Neural cell (in vitro differentiated cells): Measurements from ENCODE around the gene SETD4. TPM values are rescaled to one million over a fixed set of nuclear protein-coding genes. Genes with fewer than 3 reads are reported as not detected.

ENCODE experiments used
- H2AFZ ChIP-seq: fragments of 200-600, 300-800 bp; sonication (generic), shearing (Covaris generic); 2 replicates; pipeline ENCODE4 v1.6.0; 2014; ENCODE audit warnings: low read depth, mild to moderate bottlenecking, antibody characterized with exemption, low read length, moderate library complexity
- H3F3A ChIP-seq: fragments of 200-600 bp; shearing (Covaris generic); 2 replicates; pipeline ENCODE4 v1.6.1; 2016; ENCODE audit warnings: mild to moderate bottlenecking, moderate library complexity, mixed read lengths, antibody characterized with exemption, low read length; ENCODE audit not compliant: insufficient read depth, poor library complexity, severe bottlenecking
- H3K27ac ChIP-seq: fragments of 200-600, 300-800 bp; sonication (generic), shearing (Covaris generic); 2 replicates; pipeline ENCODE4 v1.5.1; 2014; ENCODE audit warnings: mild to moderate bottlenecking, low read length, moderate library complexity
- H3K27me3 ChIP-seq: fragments of 300-800, 200-600 bp; sonication (generic), shearing (Covaris generic); 2 replicates; pipeline ENCODE4 v1.6.0; 2014; ENCODE audit warnings: mild to moderate bottlenecking, low read depth, low read length, moderate library complexity; ENCODE audit not compliant: insufficient read depth
- H3K36me3 ChIP-seq: fragments of 300-800, 200-600 bp; sonication (generic), shearing (Covaris generic); 2 replicates; pipeline ENCODE4 v1.5.1; 2014; ENCODE audit warnings: mild to moderate bottlenecking, antibody characterized with exemption, low read length, moderate library complexity; ENCODE audit not compliant: insufficient read depth
- H3K4me2 ChIP-seq: fragments of 300-800, 200-600 bp; sonication (generic), shearing (Covaris generic); 2 replicates; pipeline ENCODE4 v1.6.0; 2014; ENCODE audit warnings: mild to moderate bottlenecking, low read length
- H3K4me3 ChIP-seq: fragments of 300-800, 200-600 bp; sonication (generic), shearing (Covaris generic); 2 replicates; pipeline ENCODE4 v1.5.1; 2014; ENCODE audit warnings: mild to moderate bottlenecking, low read length, moderate library complexity
- H3K79me2 ChIP-seq: fragments of 200-600 bp; shearing (Covaris generic); replicated peaks from 2 replicates; pipeline ENCODE4 v1.6.0; 2014; ENCODE audit warnings: mild to moderate bottlenecking, low read length, moderate library complexity; ENCODE audit not compliant: insufficient read depth
- H3K9ac ChIP-seq: fragments of 300-800, 200-600 bp; sonication (generic), shearing (Covaris generic); 2 replicates; pipeline ENCODE4 v1.6.1; 2016; ENCODE audit warnings: mild to moderate bottlenecking, low read length, mixed read lengths
- H3K9me2 ChIP-seq: fragments of 200-600 bp; shearing (Covaris generic); 2 replicates; pipeline ENCODE4 v1.6.1; 2016; ENCODE audit warnings: mild to moderate bottlenecking, low read length, mixed read lengths; ENCODE audit not compliant: insufficient read depth
- H3K9me3 ChIP-seq: fragments of 200-600, 300-800 bp; sonication (generic), shearing (Covaris generic); 2 replicates; pipeline ENCODE4 v1.6.1; 2016; ENCODE audit warnings: mild to moderate bottlenecking, mixed run types, low read length, moderate library complexity, mixed read lengths
- H4K20me1 ChIP-seq: fragments of 200-600 bp; shearing (Covaris generic); 2 replicates; pipeline ENCODE4 v1.6.1; 2016; ENCODE audit warnings: mild to moderate bottlenecking, mixed run types; ENCODE audit not compliant: insufficient read depth
- EP300 ChIP-seq: fragments of 450-650 bp; conservative IDR thresholded peaks from 2 replicates; pipeline ENCODE4 v1.6.1; 2014; ENCODE audit warnings: antibody characterized with exemption, mild to moderate bottlenecking, moderate library complexity; ENCODE audit not compliant: poor library complexity, severe bottlenecking
- EZH2 ChIP-seq: fragments of 200-600, 300-800 bp; shearing (Covaris generic), sonication (generic); IDR thresholded peaks from 2 replicates; pipeline ENCODE4 v1.6.1; 2014; ENCODE audit warnings: antibody characterized with exemption, low read length, borderline replicate concordance, mild to moderate bottlenecking; ENCODE audit not compliant: insufficient read depth, poor library complexity, severe bottlenecking
- MXI1 ChIP-seq: fragments of 450-650 bp; conservative IDR thresholded peaks from 2 replicates; pipeline ENCODE4 v1.6.1; 2014; ENCODE audit warnings: antibody characterized with exemption, mild to moderate bottlenecking; ENCODE audit not compliant: poor library complexity, severe bottlenecking
- POLR2AphosphoS5 ChIP-seq: IDR thresholded peaks from 2 replicates; pipeline ENCODE4 v1.6.1; 2012
- RAD21 ChIP-seq: fragments of 450-650 bp; conservative IDR thresholded peaks from 2 replicates; pipeline ENCODE4 v1.6.1; 2014; ENCODE audit warnings: antibody characterized with exemption, mild to moderate bottlenecking, moderate library complexity
- REST ChIP-seq: IDR thresholded peaks from 2 replicates; pipeline ENCODE4 v1.6.1; 2012; ENCODE audit warnings: borderline replicate concordance
- SMC3 ChIP-seq: fragments of 450-650 bp; conservative IDR thresholded peaks from 2 replicates; pipeline ENCODE4 v1.6.1; 2014; ENCODE audit warnings: antibody characterized with exemption, mild to moderate bottlenecking, moderate library complexity; ENCODE audit not compliant: poor library complexity
- TAF1 ChIP-seq: IDR thresholded peaks from 2 replicates; pipeline ENCODE4 v1.6.1; 2012; ENCODE audit warnings: low read depth
- polyA plus RNA-seq: library from polyadenylated mRNA; depleted of rRNA; stranded (reverse); fragments of >200 nt; gene quantifications from 2 replicates; pipeline ENCODE4 v1.2.3, GENCODE V29; 2014
- TF ChIP-seq, protein P1 (sequence below): fragments of 450-650 bp; IDR thresholded peaks from 2 replicates; pipeline ENCODE4 v1.5.1; 2014; ENCODE audit warnings: antibody characterized with exemption, mild to moderate bottlenecking, moderate library complexity; ENCODE audit not compliant: poor library complexity, severe bottlenecking

The SETD4 gene
- polyA plus RNA-seq, 1 donor from 2014 or later, result 64.4 TPM

- no peaks in the 10 kb centered on the region for H3K36me3 ChIP-seq
- no peaks in the 10 kb centered on the region for H3K27me3 ChIP-seq
- no peaks in the 10 kb centered on the region for H3K9me2 ChIP-seq
- H2AFZ ChIP-seq, result no peak overlapping the region
- no peaks in the 10 kb centered on the region for H3K9me3 ChIP-seq
- H3K4me3 ChIP-seq, result no peak overlapping the region
- H4K20me1 ChIP-seq, result no peaks in the 10 kb centered on the region
- no peaks in the 10 kb centered on the region for H3K79me2 ChIP-seq
- H3K9ac ChIP-seq, result no peak overlapping the region
- no peaks in the 10 kb centered on the region for H3F3A ChIP-seq
- TF ChIP-seq RAD21, result no peak
- TF ChIP-seq POLR2AphosphoS5, result no peak
- TF ChIP-seq EZH2, result no peak
- no peak for TF ChIP-seq TAF1
- TF ChIP-seq SMC3, result no peak
- TF ChIP-seq REST, result no peak
- no peak for TF ChIP-seq EP300
- TF ChIP-seq MXI1, result no peak
- TF ChIP-seq, protein P1, sequence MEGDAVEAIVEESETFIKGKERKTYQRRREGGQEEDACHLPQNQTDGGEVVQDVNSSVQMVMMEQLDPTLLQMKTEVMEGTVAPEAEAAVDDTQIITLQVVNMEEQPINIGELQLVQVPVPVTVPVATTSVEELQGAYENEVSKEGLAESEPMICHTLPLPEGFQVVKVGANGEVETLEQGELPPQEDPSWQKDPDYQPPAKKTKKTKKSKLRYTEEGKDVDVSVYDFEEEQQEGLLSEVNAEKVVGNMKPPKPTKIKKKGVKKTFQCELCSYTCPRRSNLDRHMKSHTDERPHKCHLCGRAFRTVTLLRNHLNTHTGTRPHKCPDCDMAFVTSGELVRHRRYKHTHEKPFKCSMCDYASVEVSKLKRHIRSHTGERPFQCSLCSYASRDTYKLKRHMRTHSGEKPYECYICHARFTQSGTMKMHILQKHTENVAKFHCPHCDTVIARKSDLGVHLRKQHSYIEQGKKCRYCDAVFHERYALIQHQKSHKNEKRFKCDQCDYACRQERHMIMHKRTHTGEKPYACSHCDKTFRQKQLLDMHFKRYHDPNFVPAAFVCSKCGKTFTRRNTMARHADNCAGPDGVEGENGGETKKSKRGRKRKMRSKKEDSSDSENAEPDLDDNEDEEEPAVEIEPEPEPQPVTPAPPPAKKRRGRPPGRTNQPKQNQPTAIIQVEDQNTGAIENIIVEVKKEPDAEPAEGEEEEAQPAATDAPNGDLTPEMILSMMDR, result no peak
- H3K27ac ChIP-seq, result no peak overlapping the region
- no peak overlapping the region for H3K4me2 ChIP-seq
These were observed 5.2 kb upstream of the SETD4 start for GRCh38 chr21:36065497-36066036.

- Histone ChIP-seq H3F3A (no peaks in the 10 kb centered on the region), H3K4me3 (no peak overlapping the region), H3K9me2 (no peaks in the 10 kb centered on the region), H3K4me2 (no peak overlapping the region), H3K36me3 (no peaks in the 10 kb centered on the region), H3K27ac (no peak overlapping the region), H4K20me1 (no peaks in the 10 kb centered on the region), H2AFZ (no peak overlapping the region), H3K79me2 (peaks cover 1% of the 10 kb centered on the region), H3K9me3 (no peaks in the 10 kb centered on the region), H3K27me3 (no peaks in the 10 kb centered on the region), H3K9ac (no peak overlapping the region)
- TF ChIP-seq TAF1 (no peak), SMC3 (no peak), EZH2 (no peak), POLR2AphosphoS5 (no peak), RAD21 (no peak), EP300 (no peak), REST (no peak), MXI1 (no peak)
- TF ChIP-seq, protein P1, result no peak
These were observed 3.7 kb upstream of the SETD4 start for GRCh38 chr21:36064085-36064460.
